M059J (cell line): ENCODE results near the gene IQCE. TPM values are rescaled to one million over a fixed set of nuclear protein-coding genes. Genes with fewer than 3 reads are reported as not detected.
"Not testable (repeated sequence)": the region's sequence is repeated elsewhere in the genome, so short reads cannot be mapped to it uniquely, and the experiment has no call there.

Source experiments
- DNase-seq: peaks from one replicate; pipeline ENCODE4 v3.0.0-alpha.2; 2012; ENCODE audit warnings: low read depth
- total RNA-seq: library from RNA; depleted of rRNA; stranded (reverse); fragments of >200 nt; shearing (Covaris generic); gene quantifications from 2 replicates; pipeline ENCODE4 v1.2.3, GENCODE V29; 2014

The IQCE gene
- total RNA-seq, 1 experiment from 2014 or later = 11.2 TPM

- DNase-seq = no peak
Observed at GRCh38 chr7:2601907-2602306, 43.1 kb downstream of the IQCE start.

GRCh38 chr7:2602406-2603043, 43.7 kb downstream of the IQCE start:
- DNase-seq = no peak

GRCh38 chr7:2603044-2603965, 44.5 kb downstream of the IQCE start:
- no peak for DNase-seq

- DNase-seq = no peak
Observed at GRCh38 chr7:2604608-2605174, 45.9 kb downstream of the IQCE start.

GRCh38 chr7:2605608-2606538, 47.1 kb downstream of the IQCE start:
- DNase-seq = no peak

- DNase-seq = no peak
Observed at GRCh38 chr7:2606539-2606936, 47.8 kb downstream of the IQCE start.

- no peak for DNase-seq
Observed at GRCh38 chr7:2607122-2607922, 48.5 kb downstream of the IQCE start.

- no peak for DNase-seq
Observed at GRCh38 chr7:2607923-2608904, 49.4 kb downstream of the IQCE start.

- DNase-seq = peak; percentile 37
Observed at GRCh38 chr7:2608921-2609411, 50.2 kb downstream of the IQCE start.

- not testable (repeated sequence) for DNase-seq
Observed at GRCh38 chr7:2609646-2610045, 50.9 kb downstream of the IQCE start.

- no peak for DNase-seq
Observed at GRCh38 chr7:2610466-2610865, 51.7 kb downstream of the IQCE start.

GRCh38 chr7:2610898-2611297, 52.1 kb downstream of the IQCE start:
- no peak for DNase-seq

GRCh38 chr7:2611401-2611800, 52.6 kb downstream of the IQCE start:
- peak; percentile 74 for DNase-seq

GRCh38 chr7:2611922-2612321, 53.1 kb downstream of the IQCE start:
- DNase-seq = no peak

GRCh38 chr7:2612445-2613097, 53.8 kb downstream of the IQCE start:
- no peak for DNase-seq

- no peak for DNase-seq
Observed at GRCh38 chr7:2613098-2613930, 54.5 kb downstream of the IQCE start.

- peak; percentile 30 for DNase-seq
Observed at GRCh38 chr7:2613931-2614600, 55.3 kb downstream of the IQCE start.
